ENCODE data around the gene PPP2R5C. TPM values are rescaled to one million over a fixed set of nuclear protein-coding genes. Genes with fewer than 3 reads are reported as not detected.
A peak's percentile ranks its signal among the peaks of the same experiment; 100 is the strongest.

The PPP2R5C gene
- total and polyA plus RNA-seq, 2 of the 4 experiments (the other 2 are of a cell fraction) = 65.9 to 78.7 TPM

DNA sequence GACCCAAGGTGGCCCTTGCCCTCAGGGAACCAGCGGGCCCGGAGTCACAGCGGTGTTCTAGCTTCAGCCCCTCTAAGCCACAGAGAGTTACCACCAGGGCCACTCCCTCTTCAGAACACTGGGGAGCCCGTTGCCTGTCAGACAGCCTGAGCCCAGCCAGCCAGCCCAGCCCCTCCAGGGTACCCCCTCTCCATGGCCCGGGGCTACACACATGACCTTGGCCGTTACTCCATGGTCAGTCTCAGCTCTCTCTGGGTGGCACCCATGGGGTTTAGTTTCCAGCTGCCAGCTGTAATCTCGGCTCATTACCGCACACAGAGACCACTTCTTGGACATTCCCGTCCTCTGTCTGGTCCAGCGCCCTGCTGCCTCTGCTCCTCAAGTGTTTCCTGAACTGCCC is 35.0 kb downstream of the PPP2R5C start:
- H3K14ac ChIP-seq (replicated peaks; ENCODE audit: low read depth, low read length) = no peak overlapping the region
- H2AFZ ChIP-seq (replicated peaks; ENCODE audit: low read length, poor library complexity) = no peak overlapping the region
- dilution Hi-C loops (cut with HindIII; ENCODE audit: low sequenced_read_pairs, unreplicated experiment) (no loop called here), in situ Hi-C loops (cut with MboI; ENCODE audit: low sequenced_read_pairs) (no loop called here), intact Hi-C loops (cut with micrococcal nuclease) (no loop called here)
- H3K9me1 ChIP-seq (ENCODE audit: insufficient read depth, low read length) = peaks cover 3% of the 10 kb centered on the region; the same call in 1 of the 2 replicates
- H2AK9ac ChIP-seq (replicated peaks; ENCODE audit: low read depth, low read length, poor library complexity) = peak overlapping the region; percentile 26
- ATAC-seq (ENCODE audit: low read depth) (no peak), DNase-seq (no peak)
- peaks cover 0 to 3% of the 10 kb centered on the region in 2 experiments; a peak in 1 of 4 replicates for H3K79me1 ChIP-seq (ENCODE audit: low read depth in 1 of 2, low read length in 2 of 2)
- POLR2A ChIA-PET (ENCODE audit: unreplicated experiment) = no interaction called here
- H4K5ac ChIP-seq (ENCODE audit: low read depth, low read length) = no peak overlapping the region
- H4K91ac ChIP-seq (ENCODE audit: insufficient read depth, low read depth, low read length) = no peak overlapping the region
- no peaks in the 10 kb centered on the region for H3K27me3 ChIP-seq (ENCODE audit: control insufficient read depth, insufficient read depth, low read length)
- H2BK15ac ChIP-seq (ENCODE audit: low read depth, low read length) = no peak overlapping the region
- H2BK120ac ChIP-seq (ENCODE audit: low read depth, low read length) = no peak overlapping the region
- H3K4me2 ChIP-seq (ENCODE audit: low read depth, low read length) = no peak overlapping the region
- H2AK5ac ChIP-seq (ENCODE audit: low read depth, low read length) = no peak overlapping the region
- H3K18ac ChIP-seq (ENCODE audit: low read depth, low read length) = no peak overlapping the region
- H3K56ac ChIP-seq (ENCODE audit: extremely low read depth, insufficient read depth, low read length) = no peak overlapping the region
- no peak overlapping the region for H3K23ac ChIP-seq (ENCODE audit: low read depth, low read length)
- H4K20me1 ChIP-seq (ENCODE audit: insufficient read depth, low read length) = no peaks in the 10 kb centered on the region
- BruUV-seq (replicated peaks) = no TSS peak
- CTCF ChIA-PET = interaction anchor here (1.1 kb wide), 1 partner anchor 13 kb away, joined by 4 read pairs; no protein-coding TSS in a partner anchor
- H3K36me3 ChIP-seq (ENCODE audit: control insufficient read depth, insufficient read depth, low read length) = no peaks in the 10 kb centered on the region
- H3K4ac ChIP-seq (ENCODE audit: low read depth, low read length) = no peak overlapping the region
- H3K4me1 ChIP-seq (ENCODE audit: control insufficient read depth, insufficient read depth, low read length) = no peaks in the 10 kb centered on the region
- 88% methylated on average over 4 of the region's 10 CpGs; no CpG with 5 or more reads in 1 of the 2 experiments for WGBS, 2 experiments (ENCODE audit: extremely low coverage in 2 of 2, insufficient read length in 1 of 2)
- no peak overlapping the region for H4K8ac ChIP-seq (ENCODE audit: low read depth in 2 of 2, low read length in 2 of 2)
- no peak overlapping the region for H3K4me3 ChIP-seq (ENCODE audit: insufficient read depth, low read depth, low read length)
- H2BK20ac ChIP-seq (ENCODE audit: low read depth, low read length) = no peak overlapping the region
- H2BK5ac ChIP-seq (ENCODE audit: low read depth, low read length, poor library complexity, severe bottlenecking) = no peak overlapping the region
- no peak overlapping the region for H3K27ac ChIP-seq (ENCODE audit: insufficient read depth, low read length)
- TF ChIP-seq RAD21 (IDR thresholded peaks at IDR 0.05; ENCODE audit: low read length) (no peak), ELK1 (IDR thresholded peaks at IDR 0.05; ENCODE audit: borderline replicate concordance, low read depth, low read length) (no peak), BHLHE40 (IDR thresholded peaks at IDR 0.05; ENCODE audit: low read depth, low read length) (no peak), MAFK (IDR thresholded peaks at IDR 0.05; ENCODE audit: low read depth, low read length) (no peak), NFE2L2 (IDR thresholded peaks at IDR 0.05; ENCODE audit: low read depth, low read length) (no peak), SMC3 (IDR thresholded peaks at IDR 0.05; ENCODE audit: low read depth, low read length) (no peak), CEBPB (IDR thresholded peaks at IDR 0.05; ENCODE audit: low read depth, low read length) (no peak), CHD1 (IDR thresholded peaks at IDR 0.05; ENCODE audit: low read depth, low read length) (no peak), POLR2A (IDR thresholded peaks at IDR 0.05; ENCODE audit: low read depth, low read length) (no peak), RFX5 (IDR thresholded peaks at IDR 0.05; ENCODE audit: low read depth, low read length) (no peak)
- no peaks in the 10 kb centered on the region for H3K9me3 ChIP-seq (ENCODE audit: control insufficient read depth, insufficient read depth, low read length)
- H3K9ac ChIP-seq (ENCODE audit: low read depth, low read length) = no peak overlapping the region
